ENCODE results near the gene HYAL4.
"Not testable (repeated sequence)": the region's sequence is repeated elsewhere in the genome, so short reads cannot be mapped to it uniquely, and the experiment has no call there.

HYAL4 gene

GRCh38 chr7:123846217-123846891 is 1.4 kb downstream of the HYAL4 start:
- no peak for DNase-seq (ENCODE audit: low spot score)

DNA sequence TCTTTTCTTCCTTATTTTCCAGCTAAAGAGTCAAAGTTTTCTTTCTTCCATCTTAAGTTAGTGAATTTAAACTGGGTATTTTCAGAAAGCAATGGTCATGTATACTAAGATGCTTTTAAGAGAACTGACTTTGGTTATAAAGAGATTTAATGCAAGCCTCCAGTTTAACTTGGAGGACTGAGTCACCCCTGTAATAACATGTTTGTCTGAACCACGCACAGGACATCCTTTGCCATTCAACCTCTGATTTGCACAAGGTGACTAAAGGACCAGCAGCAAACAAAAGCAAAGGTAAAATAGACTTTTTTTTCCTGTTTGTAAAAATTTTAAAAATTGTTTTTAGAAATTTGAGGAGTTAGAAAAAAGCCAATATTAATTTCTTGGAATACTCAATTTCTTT is 2.9 kb downstream of the HYAL4 start:
- DNase-seq (ENCODE audit: low spot score), result no peak

GRCh38 chr7:123849855-123850254 is 4.9 kb downstream of the HYAL4 start:
- no peak for DNase-seq (ENCODE audit: low spot score)

- DNase-seq (ENCODE audit: low spot score), result not testable (repeated sequence)
Observed at GRCh38 chr7:123851404-123851803, 6.4 kb downstream of the HYAL4 start.

DNA sequence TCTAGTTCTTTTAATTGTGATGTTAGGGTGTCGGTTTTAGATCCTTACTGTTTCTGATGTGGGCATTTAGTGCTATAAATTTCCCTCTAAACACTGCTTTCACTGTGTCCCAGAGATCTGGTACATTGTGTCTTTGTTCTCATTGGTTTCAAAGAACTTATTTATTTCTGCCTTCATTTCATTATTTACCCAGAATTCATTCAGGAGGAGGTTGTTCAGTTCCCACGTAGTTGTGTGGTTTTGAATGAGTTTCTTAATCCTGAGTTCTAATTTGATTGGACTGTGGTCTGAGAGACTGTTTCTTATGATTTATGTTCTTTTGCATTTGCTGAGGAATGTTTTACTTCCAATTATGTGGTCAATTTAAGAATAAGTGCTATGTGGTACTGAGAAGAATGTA is 9.3 kb downstream of the HYAL4 start:
- not testable (repeated sequence) for DNase-seq (ENCODE audit: low spot score)

- not testable (repeated sequence) for DNase-seq (ENCODE audit: low spot score)
Observed at GRCh38 chr7:123856428-123856827, 11.5 kb downstream of the HYAL4 start.

DNA sequence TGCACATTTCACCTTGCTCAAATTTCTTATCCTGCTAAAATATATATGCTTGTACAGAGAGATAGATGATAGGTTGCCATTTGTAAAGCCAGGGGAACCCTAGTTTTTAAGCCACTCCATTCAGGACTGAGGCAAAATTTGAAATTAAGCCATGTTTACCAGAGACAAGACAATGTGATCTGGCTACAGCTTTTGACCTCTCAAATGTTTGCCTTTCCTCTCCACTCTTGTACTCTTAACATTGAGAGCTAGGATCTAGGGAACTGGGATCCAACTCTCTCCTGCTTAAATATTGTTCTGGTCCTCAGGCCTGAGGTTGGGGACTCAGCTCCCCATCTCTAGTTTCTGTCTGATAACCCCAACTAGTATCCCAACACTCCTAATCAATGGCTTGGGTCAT is 15.9 kb downstream of the HYAL4 start:
- DNase-seq (ENCODE audit: low spot score), result no peak

DNA sequence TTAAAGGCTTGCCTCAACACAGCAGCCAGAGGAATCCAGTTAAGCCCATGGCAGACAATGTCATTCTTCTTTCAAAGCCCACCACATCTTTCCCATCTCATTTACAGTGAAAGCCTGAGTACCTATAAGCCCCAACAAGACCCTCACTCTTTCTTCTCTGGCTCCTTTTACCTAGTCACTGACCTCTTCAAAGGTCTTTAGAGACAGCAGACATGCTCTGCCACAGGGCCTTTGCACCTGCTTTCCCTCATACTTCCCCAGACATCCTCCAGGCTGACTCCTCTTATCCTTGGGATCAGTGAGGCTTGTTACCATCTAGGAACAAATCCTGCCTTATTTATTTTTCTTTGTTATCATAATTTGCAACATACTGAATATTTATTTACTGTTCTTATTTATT is 17.8 kb downstream of the HYAL4 start:
- no peak for DNase-seq (ENCODE audit: low spot score)

DNA sequence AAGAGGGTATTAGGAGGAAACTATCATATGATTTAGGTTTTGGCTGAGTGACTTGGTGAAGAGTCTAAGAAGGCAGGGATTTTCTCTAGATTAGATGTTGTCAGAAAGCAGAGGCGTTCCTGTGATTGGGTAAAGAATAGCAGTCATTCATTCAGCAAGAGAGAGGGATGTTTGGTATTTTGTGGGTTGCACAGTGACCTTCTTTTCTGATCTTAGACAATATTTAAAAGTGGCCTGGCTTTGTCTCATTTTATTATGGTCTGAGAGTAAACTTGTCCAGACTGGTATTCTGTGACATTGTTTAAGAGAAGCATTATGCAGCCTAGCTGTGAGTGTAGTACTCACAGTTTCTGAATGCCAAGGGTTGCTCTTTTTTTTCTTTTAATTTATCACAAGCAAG is 18.5 kb downstream of the HYAL4 start:
- DNase-seq (ENCODE audit: low spot score), result no peak

- no peak for DNase-seq (ENCODE audit: low spot score)
Observed at GRCh38 chr7:123864012-123864411, 19.0 kb downstream of the HYAL4 start.

GRCh38 chr7:123864436-123864835 is 19.5 kb downstream of the HYAL4 start:
- DNase-seq (ENCODE audit: low spot score), result no peak

GRCh38 chr7:123864966-123865365 is 20.0 kb downstream of the HYAL4 start:
- no peak for DNase-seq (ENCODE audit: low spot score)

GRCh38 chr7:123865517-123866117 is 20.6 kb downstream of the HYAL4 start:
- DNase-seq (ENCODE audit: low spot score), result peak; percentile 35

DNA sequence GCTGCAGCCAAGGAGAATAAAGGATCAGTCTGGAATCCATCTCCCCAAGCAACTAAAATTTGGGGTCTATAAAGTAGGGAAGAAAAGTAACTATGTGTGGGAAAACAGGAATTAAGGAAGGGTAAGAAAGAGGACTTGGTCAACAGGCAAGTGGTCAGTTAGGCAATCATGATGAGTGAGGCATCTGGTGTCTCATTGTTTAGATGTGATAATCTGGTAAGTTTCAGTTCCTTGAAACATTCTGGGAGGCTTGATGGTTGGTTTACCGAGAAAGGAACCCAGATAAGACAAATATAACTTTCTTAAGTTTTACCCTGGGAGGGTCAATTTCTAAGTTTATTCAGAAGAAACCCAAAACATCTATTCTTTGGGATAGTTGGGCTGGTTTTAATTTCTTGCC is 22.3 kb downstream of the HYAL4 start:
- DNase-seq (ENCODE audit: low spot score), result no peak

GRCh38 chr7:123871998-123872867 is 27.3 kb downstream of the HYAL4 start:
- peak; percentile 16 for DNase-seq (ENCODE audit: low spot score)

DNA sequence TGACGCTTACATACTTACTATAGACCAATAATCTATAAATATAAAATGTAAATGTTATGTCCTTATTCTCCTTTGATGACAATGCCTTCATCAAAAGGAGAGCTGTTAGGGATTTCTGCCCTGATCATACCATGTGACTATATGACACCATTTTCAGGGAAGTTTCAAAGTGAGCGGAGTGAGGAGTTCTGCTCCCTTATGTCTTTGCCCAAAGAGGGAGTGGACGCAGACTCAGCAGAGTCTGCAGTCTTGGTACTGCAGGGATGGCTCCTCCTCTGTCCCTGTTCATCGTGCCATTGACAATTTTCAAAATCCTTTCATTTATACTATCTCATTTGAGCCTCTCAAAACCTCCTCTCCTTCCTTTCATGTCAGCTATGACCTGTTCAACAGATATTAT is 27.9 kb downstream of the HYAL4 start:
- DNase-seq (ENCODE audit: low spot score), result no peak

GRCh38 chr7:123876557-123877256 is 31.7 kb downstream of the HYAL4 start:
- DNase-seq (ENCODE audit: low spot score), result no peak

DNA sequence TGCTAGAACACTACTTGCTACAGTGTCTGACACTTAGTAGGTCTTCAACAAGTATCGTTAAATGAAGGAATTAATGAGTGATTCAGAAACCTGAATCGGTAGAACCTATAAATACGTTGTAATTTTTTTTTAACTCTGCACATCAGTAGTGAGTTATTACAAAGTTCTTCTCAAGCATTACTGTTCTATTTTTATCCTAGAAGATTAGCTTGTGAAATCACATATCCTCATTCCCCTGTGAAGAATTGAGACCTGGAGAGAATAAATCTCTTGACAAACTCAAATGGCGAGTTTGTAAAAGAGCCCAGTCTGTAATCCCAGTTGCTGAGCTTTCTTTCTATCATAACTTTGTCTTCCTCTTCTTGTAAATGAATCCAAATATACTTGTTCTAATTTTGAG is 34.7 kb downstream of the HYAL4 start:
- no peak for DNase-seq (ENCODE audit: low spot score)

DNA sequence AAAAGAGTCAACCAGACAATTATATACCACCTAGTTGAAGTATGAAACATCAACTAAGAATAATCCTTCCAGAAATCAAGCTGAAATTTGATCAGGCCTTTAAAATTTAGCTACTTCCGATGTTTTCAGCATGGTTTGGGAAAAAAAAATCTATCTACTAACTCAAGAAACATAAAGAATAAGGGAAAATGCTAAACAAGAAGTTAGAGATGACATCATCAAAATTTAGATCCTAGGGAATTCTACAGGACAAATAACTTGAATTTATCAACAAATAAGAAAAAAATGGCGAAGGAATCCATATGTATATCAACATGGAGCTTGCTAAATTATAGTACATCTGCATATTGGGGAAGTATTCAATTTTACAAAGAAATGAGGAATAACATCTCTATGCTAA is 36.3 kb downstream of the HYAL4 start:
- no peak for DNase-seq (ENCODE audit: low spot score)

GRCh38 chr7:123883154-123883553 is 38.2 kb downstream of the HYAL4 start:
- no peak for DNase-seq (ENCODE audit: low spot score)

- DNase-seq (ENCODE audit: low spot score), result no peak
Observed at GRCh38 chr7:123888192-123888591, 43.2 kb downstream of the HYAL4 start.

DNA sequence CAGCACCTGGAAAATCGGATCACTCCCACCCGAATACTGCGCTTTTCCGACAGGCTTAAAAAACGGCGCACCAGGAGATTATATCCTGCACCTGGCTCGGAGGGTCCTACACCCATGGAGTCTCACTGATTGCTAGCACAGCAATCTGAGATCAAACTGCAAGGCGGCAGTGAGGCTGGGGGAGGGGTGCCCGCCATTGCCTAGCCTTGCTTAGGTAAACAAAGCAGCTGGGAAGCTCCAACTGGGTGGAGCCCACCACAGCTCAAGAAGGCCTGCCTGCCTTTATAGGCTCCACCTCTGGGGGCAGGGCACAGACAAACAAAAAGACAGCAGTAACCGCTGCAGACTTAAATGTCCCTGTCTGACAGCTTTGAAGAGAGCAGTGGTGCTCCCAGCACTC is 49.8 kb downstream of the HYAL4 start:
- not testable (repeated sequence) for DNase-seq (ENCODE audit: low spot score)

All from AG08395 (cell line).